RWPE2 (cell line): ENCODE data around the gene ZNF80.

ENCODE experiments used
- ATAC-seq: fragments of 200-7000 bp; cut with Tn5 transposase; 3 replicates; pipeline ENCODE4 v1.9.1; 2021; ENCODE audit warnings: low read depth
- DNase-seq: peaks from one replicate; pipeline ENCODE4 v3.0.0-alpha.2; 2020; ENCODE audit warnings: low spot score
- H3K27ac ChIP-seq: fragments of 450-650 bp; 2 replicates; pipeline ENCODE4 v1.5.1; 2017; ENCODE audit warnings: mild to moderate bottlenecking; ENCODE audit not compliant: poor library complexity, severe bottlenecking
- H3K27me3 ChIP-seq: fragments of 250-450 bp; sonication (Bioruptor Pico); 2 replicates; pipeline ENCODE4 v1.5.1; 2021; ENCODE audit warnings: mild to moderate bottlenecking, moderate library complexity; ENCODE audit not compliant: insufficient read depth, poor library complexity, severe bottlenecking
- H3K36me3 ChIP-seq: fragments of 250-450 bp; sonication (Bioruptor Pico); 2 replicates; pipeline ENCODE4 v1.5.1; 2020; ENCODE audit warnings: low read depth, mild to moderate bottlenecking, moderate library complexity
- H3K4me1 ChIP-seq: fragments of 250-450 bp; sonication (Bioruptor Pico); 2 replicates; pipeline ENCODE4 v1.5.1; 2021; ENCODE audit warnings: mild to moderate bottlenecking, moderate library complexity; ENCODE audit not compliant: insufficient read depth, poor library complexity, severe bottlenecking
- H3K4me3 ChIP-seq: fragments of 250-450 bp; sonication (Bioruptor Pico); 2 replicates; pipeline ENCODE4 v1.5.1; 2021; ENCODE audit warnings: mild to moderate bottlenecking, moderate library complexity; ENCODE audit not compliant: severe bottlenecking
- H3K9me3 ChIP-seq: fragments of 250-450 bp; sonication (Bioruptor Pico); 2 replicates; pipeline ENCODE4 v1.5.1; 2021; ENCODE audit warnings: mild to moderate bottlenecking, moderate library complexity; ENCODE audit not compliant: severe bottlenecking
- TF ChIP-seq, protein P1 (sequence below): fragments of 450-650 bp; IDR thresholded peaks from one replicate; pipeline ENCODE4 v1.5.1; 2017; ENCODE audit warnings: mild to moderate bottlenecking, moderate library complexity; ENCODE audit not compliant: poor library complexity, severe bottlenecking

ZNF80 gene

DNA sequence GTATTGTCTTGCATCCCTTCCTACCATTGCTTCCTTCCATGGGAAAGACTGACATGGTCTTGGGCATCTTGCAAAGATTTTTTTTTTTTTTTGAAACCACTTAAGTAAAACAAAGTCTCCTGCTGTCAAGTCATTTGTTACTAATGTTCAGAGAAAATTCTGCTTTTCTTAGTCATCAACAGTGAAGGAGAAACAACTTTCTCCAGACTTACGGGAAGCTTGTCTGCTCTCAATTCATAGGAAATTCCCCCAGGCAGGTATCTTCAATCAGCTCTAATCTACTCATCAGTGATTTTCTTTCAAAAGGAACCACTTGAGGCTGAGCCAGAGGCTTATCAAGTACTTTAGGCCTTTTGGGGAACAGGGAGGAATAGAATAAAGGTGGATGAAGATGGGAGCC lies 42.6 kb downstream of the ZNF80 start:
- no peak for DNase-seq
- H3K4me3 ChIP-seq: no peak overlapping the region
- no peaks in the 10 kb centered on the region for H3K9me3 ChIP-seq
- TF ChIP-seq, protein P1, sequence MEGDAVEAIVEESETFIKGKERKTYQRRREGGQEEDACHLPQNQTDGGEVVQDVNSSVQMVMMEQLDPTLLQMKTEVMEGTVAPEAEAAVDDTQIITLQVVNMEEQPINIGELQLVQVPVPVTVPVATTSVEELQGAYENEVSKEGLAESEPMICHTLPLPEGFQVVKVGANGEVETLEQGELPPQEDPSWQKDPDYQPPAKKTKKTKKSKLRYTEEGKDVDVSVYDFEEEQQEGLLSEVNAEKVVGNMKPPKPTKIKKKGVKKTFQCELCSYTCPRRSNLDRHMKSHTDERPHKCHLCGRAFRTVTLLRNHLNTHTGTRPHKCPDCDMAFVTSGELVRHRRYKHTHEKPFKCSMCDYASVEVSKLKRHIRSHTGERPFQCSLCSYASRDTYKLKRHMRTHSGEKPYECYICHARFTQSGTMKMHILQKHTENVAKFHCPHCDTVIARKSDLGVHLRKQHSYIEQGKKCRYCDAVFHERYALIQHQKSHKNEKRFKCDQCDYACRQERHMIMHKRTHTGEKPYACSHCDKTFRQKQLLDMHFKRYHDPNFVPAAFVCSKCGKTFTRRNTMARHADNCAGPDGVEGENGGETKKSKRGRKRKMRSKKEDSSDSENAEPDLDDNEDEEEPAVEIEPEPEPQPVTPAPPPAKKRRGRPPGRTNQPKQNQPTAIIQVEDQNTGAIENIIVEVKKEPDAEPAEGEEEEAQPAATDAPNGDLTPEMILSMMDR: no peak
- H3K27ac ChIP-seq: no peak overlapping the region
- no peaks in the 10 kb centered on the region for H3K36me3 ChIP-seq
- H3K4me1 ChIP-seq: no peaks in the 10 kb centered on the region
- no peak for ATAC-seq
- H3K27me3 ChIP-seq: peaks cover under 1% of the 10 kb centered on the region

DNA sequence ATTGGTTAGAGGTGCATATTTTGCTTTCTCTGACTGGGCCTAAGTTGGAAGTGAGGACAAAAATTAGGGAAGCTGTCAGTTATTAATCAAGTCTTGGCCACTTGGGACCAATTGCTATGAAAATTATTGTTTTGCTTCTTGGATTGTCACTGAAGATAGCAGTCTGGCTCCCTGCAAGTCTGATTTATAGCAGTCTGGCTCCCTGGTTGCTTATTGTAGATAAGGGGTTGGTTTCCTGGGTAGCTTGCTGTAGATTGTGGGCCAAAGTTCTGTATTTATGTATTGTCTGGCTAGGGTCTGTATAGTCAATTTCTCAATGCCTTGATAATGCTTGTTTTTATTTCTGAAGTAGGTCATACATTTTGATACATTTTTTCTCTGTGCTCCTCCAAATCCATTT lies 45.2 kb downstream of the ZNF80 start:
- H3K27me3 ChIP-seq: no peaks in the 10 kb centered on the region
- no peak overlapping the region for H3K27ac ChIP-seq
- no peak for DNase-seq
- no peaks in the 10 kb centered on the region for H3K36me3 ChIP-seq
- no peaks in the 10 kb centered on the region for H3K4me1 ChIP-seq
- TF ChIP-seq, protein P1: no peak
- no peaks in the 10 kb centered on the region for H3K9me3 ChIP-seq
- no peak for ATAC-seq
- H3K4me3 ChIP-seq: no peak overlapping the region

DNA sequence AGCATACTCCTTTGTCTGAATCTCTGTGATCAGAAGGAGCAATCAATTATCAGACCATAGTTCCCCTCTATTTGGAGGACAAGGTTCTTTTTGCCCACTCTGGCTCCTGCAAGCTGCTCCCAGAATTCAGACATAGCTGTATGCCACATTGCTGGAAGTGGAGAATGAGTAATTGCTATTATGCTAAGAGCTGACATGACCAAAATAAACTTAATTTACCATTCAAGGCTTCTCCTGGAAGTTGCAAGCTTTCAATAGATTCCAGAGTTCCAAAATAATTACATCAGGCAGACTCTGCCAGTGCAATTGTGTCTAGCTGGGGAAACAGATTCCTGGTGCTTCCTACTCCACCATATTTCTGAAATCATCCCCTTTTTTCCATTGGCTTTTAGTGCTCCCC lies 50.9 kb downstream of the ZNF80 start:
- no peaks in the 10 kb centered on the region for H3K9me3 ChIP-seq
- no peaks in the 10 kb centered on the region for H3K27me3 ChIP-seq
- H3K4me1 ChIP-seq: no peaks in the 10 kb centered on the region
- TF ChIP-seq, protein P1: no peak
- H3K36me3 ChIP-seq: no peaks in the 10 kb centered on the region
- H3K27ac ChIP-seq: no peak overlapping the region
- ATAC-seq (no peak), DNase-seq (no peak)
- no peak overlapping the region for H3K4me3 ChIP-seq
